NB4 (cell line): ENCODE results near the gene GRIA2.

Experiments
- CTCF ChIP-seq: IDR thresholded peaks from one replicate; pipeline ENCODE4 v1.5.1; 2012; ENCODE audit warnings: low read depth, low read length
- MAX ChIP-seq: IDR thresholded peaks from 2 replicates; pipeline ENCODE4 v1.6.1; 2011; ENCODE audit warnings: low read depth, low read length
- MYC ChIP-seq: IDR thresholded peaks from 2 replicates; pipeline ENCODE4 v1.6.1; 2011; ENCODE audit warnings: low read depth, low read length
- POLR2A ChIP-seq: IDR thresholded peaks from 2 replicates; pipeline ENCODE4 v1.6.1; 2011; ENCODE audit warnings: mild to moderate bottlenecking; ENCODE audit not compliant: insufficient read length; ENCODE audit errors: extremely low read depth

GRCh38 chr4:157195374-157195773, 25.2 kb upstream of the GRIA2 start:
- TF ChIP-seq CTCF (no peak), MYC (no peak), POLR2A (no peak), MAX (no peak)
